22Rv1 (cell line): ENCODE results near the gene HIPK3.

ENCODE experiments used
- ZFX ChIP-seq: fragments of 450-650 bp; IDR thresholded peaks from 2 replicates; pipeline ENCODE4 v1.6.1; 2017; ENCODE audit warnings: antibody characterized with exemption, borderline replicate concordance
- TF ChIP-seq, protein P1 (sequence below): fragments of 450-650 bp; IDR thresholded peaks from 2 replicates; pipeline ENCODE4 v1.5.1; 2017; ENCODE audit warnings: mild to moderate bottlenecking

GRCh38 chr11:33208150-33208549 is 49.0 kb upstream of the HIPK3 start:
- TF ChIP-seq, protein P1, sequence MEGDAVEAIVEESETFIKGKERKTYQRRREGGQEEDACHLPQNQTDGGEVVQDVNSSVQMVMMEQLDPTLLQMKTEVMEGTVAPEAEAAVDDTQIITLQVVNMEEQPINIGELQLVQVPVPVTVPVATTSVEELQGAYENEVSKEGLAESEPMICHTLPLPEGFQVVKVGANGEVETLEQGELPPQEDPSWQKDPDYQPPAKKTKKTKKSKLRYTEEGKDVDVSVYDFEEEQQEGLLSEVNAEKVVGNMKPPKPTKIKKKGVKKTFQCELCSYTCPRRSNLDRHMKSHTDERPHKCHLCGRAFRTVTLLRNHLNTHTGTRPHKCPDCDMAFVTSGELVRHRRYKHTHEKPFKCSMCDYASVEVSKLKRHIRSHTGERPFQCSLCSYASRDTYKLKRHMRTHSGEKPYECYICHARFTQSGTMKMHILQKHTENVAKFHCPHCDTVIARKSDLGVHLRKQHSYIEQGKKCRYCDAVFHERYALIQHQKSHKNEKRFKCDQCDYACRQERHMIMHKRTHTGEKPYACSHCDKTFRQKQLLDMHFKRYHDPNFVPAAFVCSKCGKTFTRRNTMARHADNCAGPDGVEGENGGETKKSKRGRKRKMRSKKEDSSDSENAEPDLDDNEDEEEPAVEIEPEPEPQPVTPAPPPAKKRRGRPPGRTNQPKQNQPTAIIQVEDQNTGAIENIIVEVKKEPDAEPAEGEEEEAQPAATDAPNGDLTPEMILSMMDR = no peak
- no peak for TF ChIP-seq ZFX
